ENCODE results near the gene PDE10A. TPM values are rescaled to one million over a fixed set of nuclear protein-coding genes. Genes with fewer than 3 reads are reported as not detected.
"Not testable (repeated sequence)": the region's sequence is repeated elsewhere in the genome, so short reads cannot be mapped to it uniquely, and the experiment has no call there.

The PDE10A gene
- total and polyA plus RNA-seq, 4 donors: 1.0 to 6.2 (median 3.0) TPM

DNA sequence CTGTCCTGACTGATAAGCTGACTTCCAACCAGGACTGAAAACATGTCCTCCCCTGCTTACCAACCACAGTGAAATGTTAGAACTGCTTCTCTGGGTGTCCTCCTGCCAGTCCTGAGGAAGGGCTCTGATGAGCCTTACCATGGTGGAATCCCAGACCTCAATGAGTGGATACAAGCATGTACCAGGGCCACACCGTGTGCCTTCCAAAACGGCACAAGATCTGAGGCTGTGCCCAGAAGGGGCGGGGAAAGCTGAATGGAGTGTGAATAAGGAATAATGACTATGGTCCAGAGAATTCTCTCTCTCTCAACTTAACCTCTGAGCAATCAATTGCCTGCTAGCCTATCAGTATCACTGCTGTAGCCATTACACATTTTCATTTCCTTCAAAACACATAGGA lies 51.7 kb downstream of the PDE10A start:
- DNase-seq (no peak), ATAC-seq (ENCODE audit: insufficient read depth, low FRiP score) (no peak)
- WGBS, 2 donors: 73 to 91% methylated on average over 3 of the region's 3 CpGs
- no peak overlapping the region for H3K9ac ChIP-seq (ENCODE audit: insufficient read depth in 1 of 2, low read length in 2 of 2)
- no peak overlapping the region for H3K4me3 ChIP-seq
- H3K36me3 ChIP-seq (ENCODE audit: control insufficient read depth in 4 of 4, insufficient read depth in 4 of 4, low read length in 4 of 4): no peaks in the 10 kb centered on the region
- peaks cover 0 to 2% (median 0%) of the 10 kb centered on the region in 5 donors for H3K4me1 ChIP-seq (ENCODE audit: control insufficient read depth in 5 of 5, insufficient read depth in 5 of 5, low read length in 5 of 5)
- H3K9me3 ChIP-seq (ENCODE audit: control insufficient read depth in 4 of 4, insufficient read depth in 3 of 4, low read length in 3 of 4): no peaks in the 10 kb centered on the region
- TF ChIP-seq CTCF (IDR thresholded peaks at IDR 0.05; ENCODE audit: control extremely low read depth, extremely low read depth): no peak
- H3K27ac ChIP-seq (ENCODE audit: low read depth in 1 of 2, low read length in 1 of 2): no peak overlapping the region
- no peaks in the 10 kb centered on the region for H3K27me3 ChIP-seq (ENCODE audit: control insufficient read depth in 3 of 3, insufficient read depth in 3 of 3, low read length in 2 of 3)

- 90 to 91% methylated on average over 1 of the region's 1 CpG for WGBS, 2 donors
- DNase-seq; H3K36me3 ChIP-seq (ENCODE audit: control insufficient read depth in 4 of 4, insufficient read depth in 4 of 4, low read length in 4 of 4); H3K9me3 ChIP-seq (ENCODE audit: control insufficient read depth in 4 of 4, insufficient read depth in 3 of 4, low read length in 3 of 4); H3K27me3 ChIP-seq (ENCODE audit: control insufficient read depth in 3 of 3, insufficient read depth in 3 of 3, low read length in 2 of 3); H3K9ac ChIP-seq (ENCODE audit: insufficient read depth in 1 of 2, low read length in 2 of 2); H3K4me3 ChIP-seq; H3K27ac ChIP-seq (ENCODE audit: low read depth in 1 of 2, low read length in 1 of 2); ATAC-seq (ENCODE audit: insufficient read depth, low FRiP score); H3K4me1 ChIP-seq (ENCODE audit: control insufficient read depth in 5 of 5, insufficient read depth in 5 of 5, low read length in 5 of 5): not testable (repeated sequence)
These were observed 54.5 kb downstream of the PDE10A start for GRCh38 chr6:165608577-165608976.

DNA sequence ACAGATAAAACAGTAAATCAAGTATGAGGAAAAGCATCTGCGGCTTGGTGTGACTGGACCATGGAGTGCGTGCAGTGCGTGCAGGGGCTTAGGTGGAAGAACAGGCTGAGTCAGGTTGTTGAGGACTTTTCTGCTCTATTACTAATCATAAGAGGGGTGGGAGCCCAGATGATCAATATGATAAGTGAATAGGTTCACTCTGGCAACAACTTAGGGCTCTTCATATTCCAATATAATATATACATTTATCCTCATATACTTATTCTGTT lies 56.4 kb downstream of the PDE10A start:
- whole genome bisulfite sequencing, 2 donors: 85 to 95% methylated on average over 3 of the region's 3 CpGs
- H3K36me3 ChIP-seq (ENCODE audit: control insufficient read depth in 4 of 4, insufficient read depth in 4 of 4, low read length in 4 of 4): no peaks in the 10 kb centered on the region
- no peak overlapping the region for H3K27ac ChIP-seq (ENCODE audit: low read depth in 1 of 2, low read length in 1 of 2)
- peaks cover 0 to 3% (median 0%) of the 10 kb centered on the region in 4 donors for H3K9me3 ChIP-seq (ENCODE audit: control insufficient read depth in 4 of 4, insufficient read depth in 3 of 4, low read length in 3 of 4)
- DNase-seq: peak in 1 of 3 donors; percentile 37
- ATAC-seq (ENCODE audit: insufficient read depth, low FRiP score): no peak
- no peak overlapping the region for H3K9ac ChIP-seq (ENCODE audit: insufficient read depth in 1 of 2, low read length in 2 of 2)
- H3K27me3 ChIP-seq (ENCODE audit: control insufficient read depth in 3 of 3, insufficient read depth in 3 of 3, low read length in 2 of 3): no peaks in the 10 kb centered on the region
- no peak for TF ChIP-seq CTCF (IDR thresholded peaks at IDR 0.05; ENCODE audit: control extremely low read depth, extremely low read depth)
- H3K4me3 ChIP-seq: no peak overlapping the region
- peaks cover 0 to 7% (median 0%) of the 10 kb centered on the region in 5 donors for H3K4me1 ChIP-seq (ENCODE audit: control insufficient read depth in 5 of 5, insufficient read depth in 5 of 5, low read length in 5 of 5)

GRCh38 chr6:165605901-165606739 lies 56.9 kb downstream of the PDE10A start:
- WGBS, 2 donors: 74 to 85% methylated on average over 13 of the region's 13 CpGs
- peak in 2 of 3 donors; percentile 38 to 45 for DNase-seq

More at GRCh38 chr6:165605901-165606739, 56.9 kb downstream of the PDE10A start:
- H3K36me3 ChIP-seq (ENCODE audit: control insufficient read depth in 4 of 4, insufficient read depth in 4 of 4, low read length in 4 of 4): no peaks in the 10 kb centered on the region
- H3K27me3 ChIP-seq (ENCODE audit: control insufficient read depth in 3 of 3, insufficient read depth in 3 of 3, low read length in 2 of 3): no peaks in the 10 kb centered on the region
- no peak overlapping the region for H3K4me3 ChIP-seq
- ATAC-seq (ENCODE audit: insufficient read depth, low FRiP score): no peak
- H3K9me3 ChIP-seq (ENCODE audit: control insufficient read depth in 4 of 4, insufficient read depth in 3 of 4, low read length in 3 of 4): peaks cover 0 to 3% (median 0%) of the 10 kb centered on the region in 4 donors
- peaks cover 0 to 6% (median 0%) of the 10 kb centered on the region in 5 donors for H3K4me1 ChIP-seq (ENCODE audit: control insufficient read depth in 5 of 5, insufficient read depth in 5 of 5, low read length in 5 of 5)
- no peak overlapping the region for H3K9ac ChIP-seq (ENCODE audit: insufficient read depth in 1 of 2, low read length in 2 of 2)
- TF ChIP-seq CTCF (IDR thresholded peaks at IDR 0.05; ENCODE audit: control extremely low read depth, extremely low read depth): no peak
- no peak overlapping the region for H3K27ac ChIP-seq (ENCODE audit: low read depth in 1 of 2, low read length in 1 of 2)
